Activated CD4-positive, alpha-beta T cell treated with anti-CD3 and anti-CD28 coated beads, Interleukin-2, amount 10 ng/mL, durations not matched to agents 24 days and 14 days (primary cell): ENCODE results near the gene GNB1L. TPM values are rescaled to one million over a fixed set of nuclear protein-coding genes. Genes with fewer than 3 reads are reported as not detected.

Source experiments
- DNase-seq: peaks from one replicate; pipeline ENCODE4 v3.0.0; 2022
- H3K27ac Mint-ChIP-seq: one replicate; pipeline ENCODE4 v1.8.0; 2022; ENCODE audit warnings: mild to moderate bottlenecking, mixed read lengths
- H3K27me3 Mint-ChIP-seq: one replicate; pipeline ENCODE4 v1.8.0; 2022; ENCODE audit warnings: mixed read lengths
- H3K36me3 Mint-ChIP-seq: one replicate; pipeline ENCODE4 v1.8.0; 2022; ENCODE audit warnings: low read depth, mild to moderate bottlenecking, mixed read lengths
- H3K4me1 Mint-ChIP-seq: one replicate; pipeline ENCODE4 v1.8.0; 2021; ENCODE audit warnings: mixed read lengths
- H3K4me3 Mint-ChIP-seq: one replicate; pipeline ENCODE4 v1.8.0; 2022; ENCODE audit warnings: mild to moderate bottlenecking, moderate library complexity, mixed read lengths
- H3K9me3 Mint-ChIP-seq: one replicate; pipeline ENCODE4 v1.8.0; 2021; ENCODE audit warnings: mixed read lengths
- intact Hi-C: fragments of 100-400 bp; cut with micrococcal nuclease; formaldehyde crosslinking; loops from one replicate; pipeline ENCODE4 v1.15.1; 2023
- total RNA-seq: library from RNA; stranded (reverse); gene quantifications from 2 replicates; pipeline ENCODE4 v1.2.3, GENCODE V29; 2022

GNB1L gene
- total RNA-seq, 1 donor from 2014 or later: 21.4 TPM

DNA sequence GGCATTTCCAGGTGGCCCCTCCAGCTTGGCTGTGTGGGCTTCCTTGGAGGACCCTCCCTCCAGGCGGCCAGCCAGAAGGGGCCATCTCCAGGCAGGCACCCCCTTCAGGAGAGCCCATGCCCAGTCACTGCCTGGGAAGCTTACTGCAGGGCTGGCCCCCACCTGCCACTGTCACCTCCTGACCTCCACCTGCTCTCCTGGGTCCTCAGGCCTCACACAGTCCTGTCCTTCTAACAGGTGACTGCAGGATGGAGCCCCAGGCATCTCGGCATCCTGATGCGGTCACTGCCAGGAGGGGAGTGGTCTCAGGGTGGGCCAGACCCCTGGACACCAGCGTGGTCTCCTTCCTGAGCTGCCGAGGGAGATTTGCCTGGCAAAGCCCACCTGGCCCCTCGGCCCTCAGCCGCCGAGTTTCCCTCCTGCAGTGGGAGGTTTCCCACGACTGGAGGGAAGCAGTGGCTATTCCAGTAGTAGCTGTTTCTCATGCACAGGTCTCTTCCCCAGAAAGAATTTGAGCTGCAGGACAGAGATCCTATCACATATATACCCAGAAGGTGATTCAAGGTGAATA is 81.1 kb downstream of the GNB1L start:
- intact Hi-C loops: no loop called here
- Mint-ChIP-seq H3K9me3 (no peaks in the 10 kb centered on the region), H3K27me3 (peaks cover 28% of the 10 kb centered on the region), H3K4me1 (peaks cover 3% of the 10 kb centered on the region), H3K27ac (no peak overlapping the region), H3K36me3 (no peaks in the 10 kb centered on the region), H3K4me3 (no peak overlapping the region)
- DNase-seq: no peak

DNA sequence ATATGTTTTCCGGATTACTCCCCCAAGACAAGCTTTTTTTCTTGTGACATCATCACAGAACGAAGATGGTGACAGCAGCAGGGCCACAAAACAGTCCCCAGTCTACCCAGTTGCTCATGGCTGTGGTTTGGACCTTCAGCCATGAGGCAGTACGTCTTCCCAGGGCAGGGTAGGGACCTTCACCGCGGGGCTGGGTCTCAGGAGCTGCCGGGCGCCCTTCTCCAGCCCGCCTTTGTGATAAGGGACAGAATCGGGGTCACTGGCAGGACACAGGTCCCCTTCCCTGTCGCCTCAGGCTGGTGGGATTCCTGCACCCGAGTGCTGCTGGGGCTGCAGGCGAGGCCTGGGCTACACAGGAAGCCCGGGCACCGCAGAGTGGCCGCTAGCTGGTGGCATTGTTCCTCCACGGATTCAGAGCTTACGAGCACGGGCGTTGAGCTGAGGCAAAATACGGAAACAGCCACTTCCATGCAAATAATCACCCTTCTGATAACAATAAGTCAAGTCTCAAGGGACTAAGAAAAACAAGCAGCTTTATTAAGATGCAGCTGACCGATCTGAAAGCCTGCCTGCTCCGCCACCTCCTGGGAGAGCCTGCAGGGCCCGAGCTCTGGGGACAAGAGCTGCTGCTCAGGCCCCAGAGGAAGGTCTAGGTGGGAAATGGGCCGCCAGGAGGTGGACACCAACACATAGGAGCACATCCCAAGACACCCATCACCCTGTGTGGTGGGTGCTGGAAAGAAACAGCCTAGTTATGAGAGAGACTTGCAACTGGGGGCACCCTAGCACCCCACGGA is 81.8 kb downstream of the GNB1L start:
- no peaks in the 10 kb centered on the region for H3K36me3 Mint-ChIP-seq
- H3K9me3 Mint-ChIP-seq: no peaks in the 10 kb centered on the region
- no peak overlapping the region for H3K27ac Mint-ChIP-seq
- H3K4me1 Mint-ChIP-seq: peaks cover 3% of the 10 kb centered on the region
- intact Hi-C loops: no loop called here
- H3K4me3 Mint-ChIP-seq: no peak overlapping the region
- H3K27me3 Mint-ChIP-seq: peaks cover 33% of the 10 kb centered on the region
- DNase-seq: no peak

DNA sequence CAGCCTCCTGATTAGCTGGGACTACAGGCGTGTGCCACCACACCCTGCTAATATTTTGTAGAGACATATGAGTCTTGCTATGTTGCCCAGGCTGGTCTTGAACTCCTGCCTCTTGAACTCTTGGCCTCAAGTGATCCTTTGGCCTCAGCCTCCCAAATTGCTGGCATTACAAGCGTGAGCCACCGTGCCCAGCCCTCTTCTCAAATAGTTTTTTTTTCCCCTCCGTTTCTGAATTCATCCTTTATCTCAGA is 82.3 kb downstream of the GNB1L start:
- H3K27ac Mint-ChIP-seq: no peak overlapping the region
- intact Hi-C loops: no loop called here
- peaks cover 6% of the 10 kb centered on the region for H3K4me1 Mint-ChIP-seq
- peaks cover 2% of the 10 kb centered on the region for H3K36me3 Mint-ChIP-seq
- H3K9me3 Mint-ChIP-seq: no peaks in the 10 kb centered on the region
- no peak for DNase-seq
- H3K4me3 Mint-ChIP-seq: no peak overlapping the region
- peaks cover 38% of the 10 kb centered on the region for H3K27me3 Mint-ChIP-seq

DNA sequence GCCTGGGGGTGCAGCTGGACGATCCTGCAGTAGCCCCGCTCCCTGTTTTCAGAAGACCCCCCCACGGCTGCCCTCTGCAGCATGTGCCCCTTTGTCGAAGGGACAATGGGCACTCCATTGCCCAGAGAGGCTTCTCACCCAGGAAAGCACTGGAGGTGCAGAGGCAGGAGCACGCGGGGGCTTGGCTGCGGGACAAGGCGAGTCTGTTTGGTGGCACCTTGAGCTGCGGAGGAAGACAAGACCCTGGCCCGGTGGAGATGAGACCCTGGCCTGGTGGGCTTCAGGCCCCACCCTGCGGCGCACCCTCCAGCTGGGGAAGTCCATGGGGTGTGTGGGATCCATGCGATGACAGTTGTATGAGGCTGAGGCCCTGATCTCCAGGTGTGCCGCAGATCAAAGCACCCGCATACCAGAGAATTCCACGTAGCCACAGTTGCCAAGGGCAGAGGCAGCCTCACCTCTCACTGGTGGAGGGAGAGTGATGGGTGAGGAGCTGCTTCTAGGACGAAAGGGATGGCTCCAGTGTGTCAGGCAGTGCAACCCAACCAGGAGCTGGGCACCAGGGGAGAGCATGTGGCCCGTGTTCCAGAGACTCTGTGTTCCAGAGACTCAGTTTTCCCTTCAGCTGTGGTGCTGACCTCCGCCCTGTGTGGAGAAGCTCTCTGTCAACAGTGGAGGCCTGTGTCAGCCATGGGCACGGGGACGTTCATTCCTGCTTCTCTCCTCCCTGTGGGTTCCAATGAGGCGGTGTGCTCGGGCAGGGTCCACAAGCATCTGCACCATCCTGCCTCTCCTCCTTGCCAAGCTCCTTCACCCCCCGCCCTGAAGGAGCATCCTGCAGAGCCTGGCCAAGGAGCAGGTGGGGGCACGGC is 84.1 kb downstream of the GNB1L start:
- H3K9me3 Mint-ChIP-seq: no peaks in the 10 kb centered on the region
- H3K36me3 Mint-ChIP-seq: peaks cover 2% of the 10 kb centered on the region
- no peak overlapping the region for H3K27ac Mint-ChIP-seq
- H3K4me3 Mint-ChIP-seq: no peak overlapping the region
- intact Hi-C loops: no loop called here
- DNase-seq: no peak
- H3K27me3 Mint-ChIP-seq: peaks cover 40% of the 10 kb centered on the region
- H3K4me1 Mint-ChIP-seq: peaks cover 3% of the 10 kb centered on the region

DNA sequence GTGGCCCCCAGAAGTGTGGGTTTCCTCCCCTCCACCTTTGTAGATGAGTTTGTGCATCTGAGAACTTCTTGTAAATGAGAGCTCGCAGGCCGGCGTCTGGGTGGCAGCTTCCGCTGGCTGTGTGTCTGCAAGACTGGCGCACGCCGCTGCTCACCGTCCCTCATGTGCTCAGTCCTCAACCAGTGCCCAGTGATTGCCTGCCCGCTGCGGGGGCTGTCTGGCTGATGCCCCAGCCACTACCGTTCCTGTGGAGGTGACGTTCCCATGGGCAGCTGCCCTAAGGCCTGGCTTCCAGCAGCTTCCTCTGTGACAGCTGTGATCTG is 85.3 kb downstream of the GNB1L start:
- H3K4me3 Mint-ChIP-seq: no peak overlapping the region
- peaks cover 2% of the 10 kb centered on the region for H3K36me3 Mint-ChIP-seq
- H3K4me1 Mint-ChIP-seq: peaks cover 3% of the 10 kb centered on the region
- intact Hi-C loops: no loop called here
- no peak overlapping the region for H3K27ac Mint-ChIP-seq
- peaks cover 49% of the 10 kb centered on the region for H3K27me3 Mint-ChIP-seq
- no peak for DNase-seq
- H3K9me3 Mint-ChIP-seq: no peaks in the 10 kb centered on the region

DNA sequence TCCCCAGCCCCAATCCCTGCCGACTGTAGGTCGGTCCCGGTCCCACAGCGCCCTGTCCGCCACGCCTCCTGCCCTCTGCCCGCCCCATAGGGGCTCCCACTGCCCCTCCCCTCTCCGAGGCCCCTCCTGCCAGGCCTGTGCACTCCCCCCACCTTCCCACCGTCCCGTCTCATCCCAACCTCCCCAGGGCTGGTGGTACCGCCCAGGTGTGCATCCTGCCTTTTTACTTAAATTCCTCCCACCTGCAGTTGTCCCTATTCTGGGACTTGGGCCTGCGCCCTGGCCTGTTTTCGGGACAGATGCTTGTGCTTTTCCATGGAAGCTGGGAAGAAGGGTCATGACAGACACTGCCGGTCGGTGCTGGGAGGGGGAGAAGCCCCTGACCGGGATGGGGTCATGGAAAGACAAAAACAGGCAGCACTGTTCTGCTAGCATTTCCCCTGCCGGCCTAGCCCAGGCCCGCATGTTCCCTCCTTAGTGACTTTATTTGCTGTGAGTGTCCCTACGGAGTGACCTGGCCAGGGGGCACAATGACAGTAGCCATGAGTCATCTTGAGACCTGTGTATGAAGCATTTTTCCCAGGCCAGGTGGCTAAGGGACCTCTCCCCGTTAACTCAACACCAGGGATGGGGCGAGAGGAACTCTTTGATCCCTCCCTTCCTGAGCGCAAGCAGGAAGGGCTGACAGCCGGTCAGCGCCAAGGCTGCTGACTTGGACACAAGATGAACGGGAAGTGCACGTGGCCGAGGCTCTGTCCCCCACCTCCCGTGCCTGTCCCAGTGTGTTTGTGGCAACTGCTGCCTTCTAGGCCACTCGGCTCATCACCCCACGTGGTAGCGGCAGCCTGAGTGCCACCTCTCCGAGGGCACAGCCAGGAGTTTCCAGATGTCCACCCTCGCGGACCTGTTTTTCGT is 87.0 kb downstream of the GNB1L start:
- Mint-ChIP-seq H3K36me3 (peaks cover 2% of the 10 kb centered on the region), H3K4me3 (peak overlapping the region; percentile 58), H3K27me3 (peaks cover 60% of the 10 kb centered on the region), H3K27ac (no peak overlapping the region), H3K4me1 (peaks cover 3% of the 10 kb centered on the region), H3K9me3 (no peaks in the 10 kb centered on the region)
- intact Hi-C loops: loop anchor here (1.0 to 2.0 kb wide), 2 partner anchors 8 to 45 kb away; partner anchors contain the start of gene GP1BB
- DNase-seq: no peak

DNA sequence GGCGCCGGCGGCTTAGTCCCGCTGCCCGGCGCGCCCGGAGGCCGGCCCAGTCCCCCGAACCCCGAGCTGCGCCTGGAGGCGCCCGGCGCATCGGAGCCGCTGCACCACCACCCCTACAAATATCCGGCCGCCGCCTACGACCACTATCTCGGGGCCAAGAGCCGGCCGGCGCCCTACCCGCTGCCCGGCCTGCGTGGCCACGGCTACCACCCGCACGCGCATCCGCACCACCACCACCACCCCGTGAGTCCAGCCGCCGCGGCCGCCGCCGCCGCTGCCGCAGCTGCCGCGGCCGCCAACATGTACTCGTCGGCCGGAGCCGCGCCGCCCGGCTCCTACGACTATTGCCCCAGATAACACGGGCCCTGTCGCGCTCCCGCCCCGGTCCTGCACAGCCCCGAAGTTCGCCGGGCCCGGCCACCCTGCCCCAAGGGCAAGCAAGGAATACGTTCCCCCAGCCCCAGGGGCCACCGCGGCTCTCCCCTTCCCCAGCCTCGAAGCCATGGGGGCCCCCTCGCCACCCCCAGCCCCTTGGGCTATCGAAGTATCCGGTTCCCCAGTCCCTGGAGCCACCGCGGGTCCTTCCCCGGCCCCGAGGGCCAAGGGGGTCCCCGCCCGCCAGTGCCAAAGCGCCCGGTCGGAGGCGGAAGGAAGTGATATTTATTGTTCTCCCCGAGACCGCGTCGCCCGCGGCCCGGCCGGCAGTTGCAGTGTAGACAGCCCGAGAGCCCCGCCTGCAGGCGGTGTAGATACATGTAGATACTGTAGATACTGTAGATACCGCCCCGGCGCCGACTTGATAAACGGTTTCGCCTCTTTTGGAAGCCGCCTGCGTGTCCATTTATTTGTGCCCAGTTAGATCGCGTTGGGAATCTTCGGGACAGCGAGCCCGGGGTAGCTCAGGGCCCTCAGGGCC is 87.9 kb downstream of the GNB1L start:
- Mint-ChIP-seq H3K27ac (no peak overlapping the region), H3K27me3 (peaks cover 61% of the 10 kb centered on the region), H3K9me3 (no peaks in the 10 kb centered on the region), H3K36me3 (peaks cover 2% of the 10 kb centered on the region), H3K4me3 (peak overlapping the region; percentile 58), H3K4me1 (peaks cover 3% of the 10 kb centered on the region)
- DNase-seq: peak; percentile 85
- intact Hi-C loops: loop anchor here (1.0 to 2.0 kb wide), 2 partner anchors 7 to 44 kb away; partner anchors contain the start of gene GP1BB

DNA sequence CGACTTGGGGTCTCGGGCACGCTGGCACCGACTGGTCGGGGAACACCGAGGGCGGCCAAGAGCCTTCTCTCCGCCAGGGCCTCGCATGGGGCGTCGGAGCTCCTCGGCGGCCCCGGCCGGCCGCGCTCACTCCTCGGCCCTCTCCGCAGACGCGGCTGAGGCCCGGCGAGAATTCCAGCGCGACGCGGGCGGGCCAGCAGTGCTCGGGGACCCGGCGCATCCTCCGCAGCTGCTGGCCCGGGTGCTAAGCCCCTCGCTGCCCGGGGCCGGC is 88.5 kb downstream of the GNB1L start:
- Mint-ChIP-seq H3K27ac (no peak overlapping the region), H3K36me3 (peaks cover 2% of the 10 kb centered on the region), H3K4me1 (peaks cover 4% of the 10 kb centered on the region), H3K27me3 (peaks cover 63% of the 10 kb centered on the region), H3K4me3 (no peak overlapping the region), H3K9me3 (no peaks in the 10 kb centered on the region)
- intact Hi-C loops: loop anchor here (2.0 kb wide), 1 partner anchor 43 kb away; the partner anchor contains the start of gene GP1BB
- no peak for DNase-seq

DNA sequence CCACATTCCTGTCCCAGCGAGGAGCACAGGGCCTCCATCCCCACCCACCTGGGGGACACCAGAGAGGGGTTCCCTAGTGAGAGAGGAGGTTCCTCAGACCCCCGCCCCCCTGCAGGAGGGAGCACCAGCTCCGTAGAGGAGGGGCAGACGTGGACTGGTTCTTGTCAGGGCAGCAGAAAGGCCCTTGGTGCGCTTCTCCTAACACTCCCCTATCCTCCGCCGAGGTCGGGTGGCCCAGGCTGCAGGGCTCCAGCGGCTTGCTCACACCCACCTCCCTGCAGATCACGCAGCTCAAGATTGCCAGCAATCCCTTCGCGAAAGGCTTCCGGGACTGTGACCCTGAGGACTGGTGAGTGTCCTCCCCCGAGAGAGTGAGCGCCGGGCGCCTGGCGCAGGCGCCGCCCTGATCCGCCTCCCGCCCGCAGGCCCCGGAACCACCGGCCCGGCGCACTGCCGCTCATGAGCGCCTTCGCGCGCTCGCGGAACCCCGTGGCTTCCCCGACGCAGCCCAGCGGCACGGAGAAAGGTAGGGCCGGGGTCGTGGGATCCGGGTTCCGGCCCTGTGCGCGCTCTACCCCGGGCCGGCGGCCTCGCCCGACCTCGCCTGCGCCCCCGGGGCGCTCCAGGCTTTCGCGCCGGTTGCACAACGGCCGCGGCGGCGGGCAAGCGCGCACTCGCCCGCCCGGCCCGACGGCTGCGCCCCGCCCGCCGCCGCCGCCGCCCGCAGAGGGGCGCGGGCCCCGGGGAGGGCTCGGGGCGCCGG is 89.0 kb downstream of the GNB1L start:
- intact Hi-C loops: loop anchor here (2.0 kb wide), 1 partner anchor 43 kb away; the partner anchor contains the start of gene GP1BB
- peak; percentile 78 for DNase-seq
- Mint-ChIP-seq H3K27me3 (peaks cover 63% of the 10 kb centered on the region), H3K9me3 (no peaks in the 10 kb centered on the region), H3K4me1 (peaks cover 4% of the 10 kb centered on the region), H3K36me3 (peaks cover 2% of the 10 kb centered on the region), H3K4me3 (peak overlapping the region; percentile 48), H3K27ac (no peak overlapping the region)

DNA sequence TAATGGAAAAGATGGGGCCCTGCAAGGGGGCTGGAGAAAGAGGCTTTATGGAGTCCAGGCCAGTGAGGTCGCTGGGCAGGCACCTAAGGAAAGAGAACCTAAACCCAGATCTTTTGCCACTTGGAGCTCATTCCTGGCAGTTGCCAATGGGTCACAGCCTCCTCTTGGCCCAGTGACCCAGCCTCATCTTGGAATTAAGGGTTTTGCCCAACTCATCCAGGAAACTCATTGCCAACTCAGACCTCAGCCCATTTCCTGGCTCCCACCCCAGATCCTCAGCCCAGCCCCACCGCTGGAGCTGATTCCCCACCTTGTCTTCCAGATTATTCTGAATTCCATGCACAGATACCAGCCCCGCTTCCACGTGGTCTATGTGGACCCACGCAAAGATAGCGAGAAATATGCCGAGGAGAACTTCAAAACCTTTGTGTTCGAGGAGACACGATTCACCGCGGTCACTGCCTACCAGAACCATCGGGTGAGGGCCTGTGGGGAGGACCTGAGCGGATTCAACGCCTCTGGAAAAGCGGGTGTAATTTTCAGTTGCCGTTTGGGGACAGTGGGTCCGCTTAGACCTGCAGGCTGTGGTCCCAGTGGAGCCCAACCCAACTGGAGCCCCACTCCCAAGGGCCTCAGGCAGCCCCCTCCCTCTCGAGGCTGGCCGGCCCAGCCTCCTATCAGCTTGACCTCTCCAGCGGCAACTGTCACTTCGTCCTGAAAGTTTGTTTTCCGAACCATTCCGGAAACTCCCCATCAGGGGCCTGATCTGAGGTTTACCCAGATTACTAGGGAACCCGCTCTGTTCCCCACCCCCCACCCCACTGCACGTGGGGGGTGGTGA is 89.8 kb downstream of the GNB1L start:
- intact Hi-C loops: no loop called here
- no peak for DNase-seq
- H3K27me3 Mint-ChIP-seq: peaks cover 65% of the 10 kb centered on the region
- H3K4me1 Mint-ChIP-seq: peaks cover 9% of the 10 kb centered on the region
- H3K27ac Mint-ChIP-seq: no peak overlapping the region
- peaks cover 2% of the 10 kb centered on the region for H3K36me3 Mint-ChIP-seq
- no peaks in the 10 kb centered on the region for H3K9me3 Mint-ChIP-seq
- H3K4me3 Mint-ChIP-seq: peak overlapping the region; percentile 28

DNA sequence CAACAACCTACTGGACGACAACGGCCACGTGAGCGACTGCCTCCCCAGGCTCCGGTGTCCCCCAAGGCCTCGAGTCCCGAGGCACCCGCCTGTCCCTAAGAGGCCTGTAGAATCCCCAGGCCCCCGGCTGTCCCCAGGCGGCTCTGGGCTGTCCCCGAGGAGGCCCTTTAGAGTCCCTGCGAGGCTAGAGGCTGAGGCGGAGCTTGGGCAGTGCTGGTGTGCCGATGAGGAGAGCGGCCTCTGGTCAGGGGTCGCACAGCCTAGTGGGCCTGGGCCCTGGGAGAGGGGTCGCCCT is 90.4 kb downstream of the GNB1L start:
- H3K4me3 Mint-ChIP-seq: no peak overlapping the region
- intact Hi-C loops: no loop called here
- DNase-seq: no peak
- peaks cover 14% of the 10 kb centered on the region for H3K4me1 Mint-ChIP-seq
- no peak overlapping the region for H3K27ac Mint-ChIP-seq
- peaks cover 64% of the 10 kb centered on the region for H3K27me3 Mint-ChIP-seq
- H3K36me3 Mint-ChIP-seq: peaks cover 2% of the 10 kb centered on the region
- no peaks in the 10 kb centered on the region for H3K9me3 Mint-ChIP-seq
